SU-DHL-6 (cell line): Measurements from ENCODE around the gene DAO.

Source experiments
- H2AFZ ChIP-seq: fragments of 200-600 bp; sonication (generic); 2 replicates; pipeline ENCODE4 v1.6.1; 2014; ENCODE audit warnings: low read depth, mild to moderate bottlenecking, moderate library complexity, mixed read lengths, antibody characterized with exemption, low read length; ENCODE audit not compliant: severe bottlenecking
- H3F3A ChIP-seq: fragments of 200-600 bp; shearing (Covaris generic); 2 replicates; pipeline ENCODE4 v1.6.0; 2016; ENCODE audit warnings: antibody characterized with exemption, mild to moderate bottlenecking; ENCODE audit not compliant: insufficient read depth
- H3K27ac ChIP-seq: fragments of 200-600 bp; sonication (generic); 2 replicates; pipeline ENCODE4 v1.5.1; 2016; ENCODE audit warnings: low read depth, mild to moderate bottlenecking, low read length, moderate library complexity, mixed read lengths
- H3K27me3 ChIP-seq: fragments of 200-600 bp; sonication (generic), shearing (Covaris generic); 2 replicates; pipeline ENCODE4 v1.6.0; 2014; ENCODE audit warnings: mild to moderate bottlenecking, low read length
- H3K36me3 ChIP-seq: fragments of 200-600 bp; sonication (generic); 2 replicates; pipeline ENCODE4 v1.6.1; 2014; ENCODE audit warnings: mild to moderate bottlenecking, low read length, mixed read lengths
- H3K4me2 ChIP-seq: fragments of 300-600, 200-600 bp; shearing (Covaris generic), sonication (generic); 2 replicates; pipeline ENCODE4 v1.6.0; 2014; ENCODE audit warnings: low read length, low read depth, mild to moderate bottlenecking; ENCODE audit not compliant: poor library complexity, severe bottlenecking
- H3K4me3 ChIP-seq: fragments of 200-600 bp; sonication (generic); 2 replicates; pipeline ENCODE4 v1.5.1; 2014; ENCODE audit warnings: antibody characterized with exemption, low read length, mild to moderate bottlenecking, mixed read lengths; ENCODE audit not compliant: insufficient read depth, poor library complexity, severe bottlenecking
- H3K79me2 ChIP-seq: fragments of 200-600 bp; sonication (generic); 2 replicates; pipeline ENCODE4 v1.6.1; 2014; ENCODE audit warnings: mild to moderate bottlenecking, low read length, moderate library complexity; ENCODE audit not compliant: insufficient read depth
- H3K9ac ChIP-seq: fragments of 200-600 bp; sonication (generic); 2 replicates; pipeline ENCODE4 v1.7.0; 2014; ENCODE audit warnings: mild to moderate bottlenecking, low read length
- H3K9me2 ChIP-seq: fragments of 200-600 bp; sonication (generic); replicated peaks from 2 replicates; pipeline ENCODE4 v1.6.1; 2014; ENCODE audit warnings: low read length; ENCODE audit not compliant: insufficient read depth
- H3K9me3 ChIP-seq: fragments of 200-600 bp; sonication (generic); 2 replicates; pipeline ENCODE4 v1.6.1; 2014; ENCODE audit warnings: low read length, mixed read lengths; ENCODE audit not compliant: insufficient read depth
- H4K20me1 ChIP-seq: fragments of 200-600 bp; sonication (generic); 2 replicates; pipeline ENCODE4 v1.6.1; 2014; ENCODE audit warnings: low read depth, mild to moderate bottlenecking, antibody characterized with exemption, low read length, moderate library complexity, mixed read lengths
- EZH2phosphoT487 ChIP-seq: fragments of 200-600 bp; sonication (generic), shearing (Covaris generic); conservative IDR thresholded peaks from 2 replicates; pipeline ENCODE4 v1.6.1; 2018; ENCODE audit warnings: mild to moderate bottlenecking, antibody characterized with exemption, low read length, moderate library complexity, mixed read lengths
- TF ChIP-seq, protein P1 (sequence below): fragments of 200-600 bp; sonication (generic); IDR thresholded peaks from one replicate; pipeline ENCODE4 v1.5.1; 2017; ENCODE audit warnings: antibody characterized with exemption, mild to moderate bottlenecking, low read length, moderate library complexity; ENCODE audit not compliant: insufficient read depth, poor library complexity, severe bottlenecking

Gene DAO

DNA sequence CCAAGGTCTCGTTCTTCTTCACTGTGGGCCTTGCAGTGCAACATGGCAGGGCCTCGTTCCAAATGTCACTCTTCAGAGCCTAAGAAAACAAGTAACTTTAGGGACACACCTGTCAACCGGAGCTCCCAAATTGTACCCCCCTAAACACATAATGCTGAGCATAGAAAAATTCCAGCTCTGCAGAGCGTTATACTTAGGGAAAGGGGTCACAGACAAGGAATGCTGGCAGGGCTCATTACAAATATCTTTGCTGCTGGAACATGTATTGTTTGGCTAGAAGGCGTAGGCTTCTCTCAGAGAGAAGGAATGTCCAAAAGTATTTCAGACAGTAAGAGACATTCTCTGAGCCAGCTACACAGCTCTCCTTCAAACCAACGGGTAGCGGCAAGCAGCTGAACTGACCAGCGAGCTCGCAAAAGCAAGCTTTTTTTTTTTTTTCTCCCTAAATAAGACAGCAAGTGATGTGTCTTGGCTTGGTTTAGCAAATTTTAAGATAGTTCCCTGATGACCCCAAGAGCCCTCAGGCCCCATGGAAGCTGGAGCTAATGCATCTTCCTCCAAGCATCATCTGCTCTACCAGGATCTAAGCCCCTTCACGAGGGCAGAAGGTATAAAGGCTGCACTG lies 47.0 kb upstream of the DAO start:
- Histone ChIP-seq H3K4me3 (no peak overlapping the region), H3K36me3 (no peaks in the 10 kb centered on the region), H3K9ac (no peak overlapping the region), H3K9me3 (no peaks in the 10 kb centered on the region), H3K27ac (no peak overlapping the region), H3F3A (no peaks in the 10 kb centered on the region; the same call in 1 of the 2 replicates), H2AFZ (no peak overlapping the region), H3K27me3 (no peaks in the 10 kb centered on the region), H3K79me2 (no peaks in the 10 kb centered on the region), H3K4me2 (no peak overlapping the region), H3K9me2 (no peaks in the 10 kb centered on the region), H4K20me1 (no peaks in the 10 kb centered on the region)
- TF ChIP-seq, protein P1, sequence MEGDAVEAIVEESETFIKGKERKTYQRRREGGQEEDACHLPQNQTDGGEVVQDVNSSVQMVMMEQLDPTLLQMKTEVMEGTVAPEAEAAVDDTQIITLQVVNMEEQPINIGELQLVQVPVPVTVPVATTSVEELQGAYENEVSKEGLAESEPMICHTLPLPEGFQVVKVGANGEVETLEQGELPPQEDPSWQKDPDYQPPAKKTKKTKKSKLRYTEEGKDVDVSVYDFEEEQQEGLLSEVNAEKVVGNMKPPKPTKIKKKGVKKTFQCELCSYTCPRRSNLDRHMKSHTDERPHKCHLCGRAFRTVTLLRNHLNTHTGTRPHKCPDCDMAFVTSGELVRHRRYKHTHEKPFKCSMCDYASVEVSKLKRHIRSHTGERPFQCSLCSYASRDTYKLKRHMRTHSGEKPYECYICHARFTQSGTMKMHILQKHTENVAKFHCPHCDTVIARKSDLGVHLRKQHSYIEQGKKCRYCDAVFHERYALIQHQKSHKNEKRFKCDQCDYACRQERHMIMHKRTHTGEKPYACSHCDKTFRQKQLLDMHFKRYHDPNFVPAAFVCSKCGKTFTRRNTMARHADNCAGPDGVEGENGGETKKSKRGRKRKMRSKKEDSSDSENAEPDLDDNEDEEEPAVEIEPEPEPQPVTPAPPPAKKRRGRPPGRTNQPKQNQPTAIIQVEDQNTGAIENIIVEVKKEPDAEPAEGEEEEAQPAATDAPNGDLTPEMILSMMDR, result no peak
- TF ChIP-seq EZH2phosphoT487, result no peak

DNA sequence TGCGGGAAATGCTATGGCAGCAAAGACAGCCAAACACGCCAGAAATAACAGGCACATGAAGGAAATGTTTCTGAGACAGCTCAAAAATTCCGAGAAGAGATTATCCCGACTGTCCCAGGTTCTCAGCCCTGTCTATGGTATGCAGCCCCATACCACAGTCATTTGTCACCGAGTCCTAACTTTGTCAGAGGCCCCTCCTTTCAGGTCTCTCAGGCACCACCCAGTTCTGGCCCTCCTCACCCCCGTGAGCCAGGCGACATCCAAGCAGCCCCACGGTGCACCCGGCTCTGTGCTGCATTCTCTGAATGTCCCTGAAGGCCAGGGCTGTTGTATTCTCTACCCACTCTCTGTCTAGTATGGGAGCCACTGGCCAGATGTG lies 46.5 kb upstream of the DAO start:
- Histone ChIP-seq H3K36me3 (no peaks in the 10 kb centered on the region), H3K4me2 (no peak overlapping the region), H3K9me3 (no peaks in the 10 kb centered on the region), H2AFZ (no peak overlapping the region), H3K79me2 (no peaks in the 10 kb centered on the region), H3K27me3 (no peaks in the 10 kb centered on the region), H3K9ac (no peak overlapping the region), H4K20me1 (no peaks in the 10 kb centered on the region), H3K27ac (no peak overlapping the region), H3K4me3 (no peak overlapping the region), H3K9me2 (no peaks in the 10 kb centered on the region), H3F3A (no peaks in the 10 kb centered on the region; the same call in 1 of the 2 replicates)
- TF ChIP-seq, protein P1, result no peak
- TF ChIP-seq EZH2phosphoT487, result no peak

DNA sequence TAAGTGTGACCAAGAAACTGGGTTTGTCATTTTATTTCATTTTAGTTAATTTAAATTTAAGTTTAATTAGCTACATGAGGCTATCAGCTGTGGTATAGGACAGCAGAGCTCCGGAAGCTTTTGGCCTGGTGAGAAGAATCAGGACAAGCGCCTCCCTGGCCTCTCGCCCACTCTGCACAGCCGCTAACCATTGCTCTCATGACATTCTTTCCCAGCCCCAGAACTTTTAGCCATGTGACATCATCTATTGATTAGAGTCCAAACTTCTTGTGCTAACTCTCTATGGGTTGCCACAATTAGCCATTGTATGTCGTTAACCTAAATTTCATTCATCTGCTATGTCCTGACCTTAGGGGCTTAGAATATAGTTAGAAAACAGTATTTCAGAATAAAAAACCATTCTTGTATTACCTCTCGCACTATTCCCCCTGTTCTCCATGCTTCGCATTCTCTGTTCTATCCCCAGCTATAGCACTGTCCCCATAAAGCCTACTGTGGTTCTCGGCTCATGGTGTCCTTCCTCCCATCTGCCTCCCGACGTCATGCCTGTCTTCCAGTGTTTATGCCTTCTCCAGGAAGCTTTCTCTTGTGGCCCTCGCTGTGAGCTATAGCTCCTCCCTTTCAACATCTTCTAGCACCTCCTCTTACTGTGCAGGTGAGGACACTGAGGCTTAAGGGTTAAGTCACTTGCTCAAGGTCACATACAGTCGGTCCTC lies 46.0 kb upstream of the DAO start:
- Histone ChIP-seq H3K9me3 (no peaks in the 10 kb centered on the region), H3K27me3 (no peaks in the 10 kb centered on the region), H3K4me2 (no peak overlapping the region), H3K4me3 (no peak overlapping the region), H3K27ac (no peak overlapping the region), H3K9me2 (no peaks in the 10 kb centered on the region), H3F3A (no peaks in the 10 kb centered on the region; the same call in 1 of the 2 replicates), H3K79me2 (no peaks in the 10 kb centered on the region), H3K9ac (no peak overlapping the region), H3K36me3 (no peaks in the 10 kb centered on the region), H2AFZ (no peak overlapping the region), H4K20me1 (no peaks in the 10 kb centered on the region)
- TF ChIP-seq, protein P1, result no peak
- TF ChIP-seq EZH2phosphoT487, result no peak
